HL-60/S4 (cell line): ENCODE results near the gene KIF26A.
"Not testable (repeated sequence)": the region's sequence is repeated elsewhere in the genome, so short reads cannot be mapped to it uniquely, and the experiment has no call there.

ENCODE experiments used
- in situ Hi-C: fragments of 300-500 bp; cut with MboI; formaldehyde crosslinking; loops from 2 replicates; pipeline ENCODE4 v1.14.3; 2022; ENCODE audit warnings: low sequenced_read_pairs

Gene KIF26A

DNA sequence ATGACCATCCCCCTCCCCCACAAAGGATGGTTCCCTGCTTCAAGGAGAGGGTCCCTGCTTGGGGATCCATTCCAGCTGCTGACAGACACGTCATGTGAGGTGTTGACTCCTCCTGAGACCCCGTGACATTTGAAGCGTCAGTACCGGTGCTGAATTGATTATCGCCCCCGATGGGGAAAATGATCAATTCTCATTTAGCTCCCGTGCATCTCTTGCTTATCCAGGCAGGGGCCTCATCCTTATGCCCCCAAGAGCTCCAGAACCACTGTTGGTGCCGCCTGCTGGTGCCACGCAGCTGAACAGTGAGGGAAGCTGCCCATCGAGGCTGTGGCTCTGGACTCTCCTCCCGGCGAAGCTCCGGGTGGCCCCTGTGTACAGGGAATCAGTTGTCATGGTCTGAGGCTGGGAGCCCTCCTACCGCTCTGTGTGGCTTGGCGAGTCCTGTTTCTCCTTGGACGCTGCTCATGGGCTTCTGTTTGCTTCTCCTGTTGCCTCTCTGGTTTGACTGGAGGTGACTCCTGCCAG is 4.6 kb downstream of the KIF26A start:
- in situ Hi-C loops = no loop called here

DNA sequence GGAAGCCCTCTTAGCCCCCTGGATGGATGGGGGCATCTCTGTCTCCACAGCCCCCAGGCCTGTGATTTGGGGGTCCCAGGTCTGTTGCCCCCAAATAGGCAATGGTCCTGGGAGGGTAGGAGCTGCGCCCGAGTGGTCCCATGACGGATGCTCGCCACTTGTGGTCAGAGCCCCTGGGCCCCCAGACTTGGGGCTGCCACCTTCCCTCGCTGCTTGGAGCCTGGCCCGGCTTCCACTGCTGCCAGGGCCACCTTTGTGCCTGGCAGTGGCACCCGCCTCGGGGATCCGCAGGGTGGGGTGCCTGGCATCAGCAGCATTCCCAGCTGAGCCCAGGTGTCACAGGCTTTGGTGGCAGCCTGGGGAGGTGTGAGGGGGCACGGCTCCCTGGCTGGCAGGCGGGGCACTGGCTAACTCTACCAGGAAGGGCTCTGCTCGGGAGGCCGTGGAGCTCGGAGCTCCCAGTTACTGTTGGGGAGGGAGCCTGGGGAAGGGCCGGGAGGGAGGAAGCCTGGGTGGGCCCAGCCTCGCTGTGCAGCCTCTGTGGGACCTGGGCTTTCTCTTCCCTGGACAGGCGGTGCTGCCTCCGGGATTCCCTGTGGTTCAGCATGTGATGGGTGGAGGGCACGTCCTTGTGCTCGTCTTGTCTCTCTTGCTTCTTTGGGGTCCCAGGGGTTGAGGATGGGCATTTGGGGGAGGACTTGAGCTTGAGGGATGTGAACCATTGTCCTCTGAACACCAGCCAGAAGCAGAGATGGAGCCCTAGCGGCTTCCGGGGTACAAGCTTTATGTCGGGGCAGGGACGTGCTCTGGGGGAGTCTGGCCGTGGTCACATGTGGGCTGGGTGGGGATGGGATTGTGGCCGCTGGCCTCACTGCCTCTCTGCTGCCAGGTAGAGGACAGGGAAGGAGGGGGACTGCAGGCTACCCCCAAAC is 5.4 kb downstream of the KIF26A start:
- in situ Hi-C loops = no loop called here

DNA sequence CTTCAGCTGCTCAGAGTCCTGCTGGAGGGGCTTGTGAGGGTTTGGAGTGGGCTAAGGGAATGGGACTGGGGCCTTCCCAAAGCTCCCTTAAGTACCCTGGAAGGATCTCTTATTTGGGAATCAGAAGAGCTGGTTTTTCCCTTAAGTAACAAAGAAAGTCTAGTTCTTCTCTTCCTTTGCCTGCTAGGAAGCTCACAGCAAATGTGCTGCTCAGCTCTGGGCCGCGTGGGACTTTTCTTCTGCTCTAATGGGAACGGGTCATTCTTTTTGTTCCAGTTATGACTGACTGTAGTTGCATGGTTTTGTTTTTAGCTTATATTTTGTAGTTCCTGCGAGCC is 6.0 kb downstream of the KIF26A start:
- in situ Hi-C loops = no loop called here

DNA sequence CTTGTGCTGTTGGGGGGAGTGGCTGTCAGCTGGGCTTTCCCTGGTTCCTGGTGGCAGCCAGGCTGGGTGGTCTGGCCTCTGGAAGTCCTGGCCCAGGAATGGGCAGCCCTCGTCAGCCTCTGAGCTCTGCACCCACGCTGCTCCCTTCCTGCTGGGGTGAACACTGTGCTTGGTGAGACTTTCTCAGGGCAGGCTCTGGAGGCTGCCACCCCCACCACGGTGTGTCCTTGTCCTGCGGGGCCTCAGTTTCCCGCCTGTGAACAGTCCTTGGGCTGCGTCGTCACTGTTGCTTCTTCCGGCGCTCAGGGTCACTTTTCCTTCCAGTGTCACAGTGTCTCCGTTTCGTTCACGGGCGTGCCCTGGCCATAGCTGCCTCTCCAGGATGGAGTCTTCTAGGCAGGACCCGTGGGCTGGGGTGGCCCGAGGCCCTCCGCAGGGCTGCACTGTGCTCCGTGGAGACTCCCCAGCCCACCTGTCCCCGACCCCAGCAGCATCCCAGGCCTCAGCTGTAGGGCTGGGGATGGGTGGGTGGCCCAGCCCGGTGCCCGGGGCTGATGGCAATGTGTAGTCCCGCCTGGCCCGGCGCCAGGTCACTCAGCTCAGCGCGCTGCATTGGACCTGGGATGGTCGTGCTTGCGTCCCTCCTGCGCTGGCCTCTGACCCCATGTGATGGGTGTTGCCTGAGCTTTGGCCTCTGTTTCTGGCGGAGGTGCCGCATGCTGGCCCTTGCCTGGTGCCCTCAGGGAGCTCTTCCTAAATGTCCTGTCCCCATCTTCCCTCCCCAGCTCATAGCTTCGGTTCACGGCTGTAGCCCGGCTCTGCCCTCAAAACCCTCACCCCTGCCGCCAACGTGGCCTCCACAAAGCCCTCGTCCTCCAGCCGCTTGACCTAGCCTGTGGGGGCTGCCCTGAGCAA is 6.8 kb downstream of the KIF26A start:
- in situ Hi-C loops = no loop called here

DNA sequence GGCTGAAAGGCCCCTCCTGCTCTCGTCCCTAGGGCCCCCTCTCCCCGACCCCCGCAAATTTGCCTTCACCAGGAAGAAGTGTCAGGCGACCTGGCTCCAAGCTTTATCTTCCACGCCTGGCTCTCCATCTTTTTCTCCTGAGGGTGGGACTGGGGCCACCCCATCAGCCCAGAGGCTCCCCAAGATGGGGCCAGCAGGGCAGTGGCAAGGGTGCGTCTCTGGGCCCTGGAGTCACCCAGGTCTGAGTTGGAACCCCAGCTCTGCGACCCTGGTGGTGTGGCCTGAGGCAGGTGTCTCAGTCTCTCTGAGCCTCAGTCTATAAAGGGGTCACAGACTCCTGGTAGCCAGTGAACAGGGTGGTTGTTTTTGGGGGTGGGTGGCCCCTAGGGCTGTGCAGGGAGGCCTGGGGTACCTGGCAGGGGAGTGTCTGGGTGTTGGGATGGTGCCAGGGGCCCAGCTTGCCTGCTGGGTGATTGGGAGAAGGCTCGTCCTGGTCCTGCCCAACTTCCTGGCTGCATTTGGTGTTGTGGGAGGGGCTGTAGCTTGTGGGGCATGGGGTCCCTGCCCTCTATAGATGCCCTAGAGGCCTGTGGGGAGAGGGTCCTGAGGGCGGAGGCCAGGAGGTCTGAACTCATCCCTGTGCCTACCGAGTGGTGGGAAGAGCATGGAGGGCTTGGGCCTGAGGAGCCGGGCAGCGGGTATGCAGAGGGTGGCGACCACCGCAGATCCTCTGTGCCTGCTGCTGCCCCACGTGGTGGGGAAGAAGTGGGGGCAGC is 7.6 kb downstream of the KIF26A start:
- in situ Hi-C loops = no loop called here

DNA sequence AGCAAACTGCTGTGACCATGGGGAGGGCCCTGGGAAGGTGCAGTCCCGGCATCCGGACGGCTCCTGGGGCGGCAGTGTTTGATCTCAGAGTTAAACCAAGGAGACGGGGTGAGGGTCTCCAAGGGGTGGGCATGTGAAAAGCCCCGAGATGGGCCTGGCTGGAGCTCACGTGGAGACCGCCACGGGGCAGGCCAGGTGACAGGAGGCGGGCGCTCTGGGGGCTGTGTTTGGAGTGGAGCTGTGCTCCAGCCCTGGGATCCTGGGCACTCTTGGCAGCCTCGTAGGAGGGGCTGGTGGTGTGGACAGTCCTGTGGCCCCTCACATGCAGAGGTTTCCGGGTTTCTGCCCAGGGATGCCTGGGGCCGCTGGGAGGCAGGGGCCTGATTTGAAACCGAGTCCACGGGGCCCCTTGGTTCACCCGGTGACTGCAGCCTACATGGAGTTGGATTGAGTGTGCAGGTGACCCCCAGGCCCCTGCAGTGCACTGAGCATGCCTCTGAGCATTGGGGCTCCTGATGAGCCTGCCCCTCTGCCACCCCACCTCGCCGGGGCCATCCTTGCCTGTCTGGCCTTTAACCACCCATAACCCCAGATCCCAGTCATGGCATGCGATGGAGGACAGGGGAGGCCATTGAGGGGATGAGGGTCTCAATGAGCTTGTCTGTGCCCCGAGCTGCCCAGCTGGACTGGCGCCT is 8.4 kb downstream of the KIF26A start:
- in situ Hi-C loops = no loop called here

DNA sequence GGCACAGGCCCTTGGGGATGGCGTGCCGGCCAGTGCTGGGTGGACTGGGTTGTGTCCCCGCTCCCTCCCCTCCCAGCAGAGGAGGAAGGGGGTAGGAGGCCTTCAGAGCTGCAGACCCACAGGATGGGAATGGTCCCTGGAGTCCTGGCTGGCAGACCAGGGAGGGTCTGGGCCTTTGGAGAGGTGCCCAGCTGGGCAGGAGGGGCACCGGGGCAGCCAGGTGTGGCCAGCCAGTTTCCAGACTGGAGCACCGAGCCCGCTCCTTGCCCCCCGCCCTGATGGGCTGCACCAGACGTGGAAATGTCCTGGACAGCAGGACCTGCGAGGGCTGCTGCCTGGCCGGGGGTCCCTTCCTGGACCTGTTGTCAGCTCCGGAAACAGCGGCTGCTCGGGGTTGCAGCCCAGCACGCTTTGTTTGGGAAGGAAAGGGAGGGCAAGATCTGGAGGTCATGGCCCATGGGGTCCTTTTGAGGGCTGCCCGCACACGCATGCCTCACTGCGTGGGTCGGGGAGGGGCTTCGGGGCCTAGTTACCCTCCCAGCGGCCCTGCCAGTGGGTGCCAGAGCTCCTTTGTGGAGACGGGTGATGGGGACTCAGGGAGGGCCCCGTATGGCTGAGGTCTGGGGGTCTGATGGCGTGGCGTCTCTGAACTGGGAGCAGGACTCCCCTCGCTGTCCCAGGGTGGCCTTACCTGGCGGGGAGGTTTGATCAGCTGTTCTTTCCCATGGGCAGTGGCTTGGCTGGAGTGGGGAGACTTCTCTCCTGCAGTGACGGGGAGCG is 9.1 kb downstream of the KIF26A start:
- in situ Hi-C loops = no loop called here

DNA sequence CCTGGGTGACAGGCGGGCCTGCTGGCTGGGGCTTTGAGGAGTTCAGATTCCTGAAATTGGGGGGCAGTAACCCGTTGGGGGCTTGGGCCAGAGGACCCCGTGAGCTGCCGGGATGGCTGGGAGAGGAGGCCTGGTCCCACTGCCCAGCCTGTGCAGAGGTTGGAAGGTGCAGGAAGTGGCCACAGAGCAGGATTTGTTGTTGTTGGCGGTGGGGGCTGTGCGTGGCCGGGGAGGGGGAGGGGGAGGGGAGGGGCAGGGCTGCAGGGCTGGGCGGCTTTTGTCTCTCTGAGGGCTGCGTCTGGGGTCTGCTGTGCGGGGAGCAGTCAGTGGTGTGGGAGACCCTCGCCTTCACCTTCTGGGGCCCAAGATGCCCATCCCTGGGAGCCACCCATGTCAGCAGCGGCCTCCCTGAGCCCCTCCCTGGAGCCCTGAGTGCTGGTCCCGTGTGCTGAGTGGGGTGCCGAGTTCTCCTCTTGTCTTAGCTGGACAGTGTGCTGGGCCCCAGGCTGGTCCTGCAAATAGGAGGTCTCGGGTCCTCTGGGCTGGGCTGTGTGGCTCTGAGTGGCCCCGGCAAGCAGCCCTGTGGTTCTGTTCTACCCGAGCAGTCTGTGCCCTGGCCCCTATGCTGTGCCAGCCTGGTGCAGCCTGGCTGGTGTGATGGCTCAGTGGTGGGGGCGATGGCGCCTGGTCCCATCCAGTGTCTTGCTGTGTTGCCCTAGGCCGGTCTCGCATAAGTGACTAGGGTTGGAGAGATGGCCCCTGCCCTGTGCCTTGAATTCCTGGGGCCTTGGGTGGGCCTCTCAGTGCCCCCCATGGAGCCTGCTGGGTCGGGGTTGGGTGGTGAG is 10.3 kb downstream of the KIF26A start:
- in situ Hi-C loops = no loop called here

DNA sequence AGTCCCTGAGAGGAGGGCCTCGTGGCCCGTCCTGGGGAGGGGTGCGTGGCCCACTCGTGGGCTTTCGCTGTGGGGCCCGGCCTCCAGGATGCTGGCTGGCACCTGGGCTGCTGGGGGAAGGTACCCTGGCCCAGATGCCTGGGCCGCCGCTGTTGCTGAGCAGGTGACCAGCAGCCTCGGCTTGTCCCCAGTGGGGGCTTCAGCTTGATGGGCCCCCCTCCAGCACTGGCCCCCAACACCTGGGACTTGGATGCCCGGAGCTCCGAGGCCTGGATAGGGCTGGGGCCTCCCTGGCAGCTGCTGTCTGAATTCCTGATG is 10.8 kb downstream of the KIF26A start:
- in situ Hi-C loops = no loop called here

DNA sequence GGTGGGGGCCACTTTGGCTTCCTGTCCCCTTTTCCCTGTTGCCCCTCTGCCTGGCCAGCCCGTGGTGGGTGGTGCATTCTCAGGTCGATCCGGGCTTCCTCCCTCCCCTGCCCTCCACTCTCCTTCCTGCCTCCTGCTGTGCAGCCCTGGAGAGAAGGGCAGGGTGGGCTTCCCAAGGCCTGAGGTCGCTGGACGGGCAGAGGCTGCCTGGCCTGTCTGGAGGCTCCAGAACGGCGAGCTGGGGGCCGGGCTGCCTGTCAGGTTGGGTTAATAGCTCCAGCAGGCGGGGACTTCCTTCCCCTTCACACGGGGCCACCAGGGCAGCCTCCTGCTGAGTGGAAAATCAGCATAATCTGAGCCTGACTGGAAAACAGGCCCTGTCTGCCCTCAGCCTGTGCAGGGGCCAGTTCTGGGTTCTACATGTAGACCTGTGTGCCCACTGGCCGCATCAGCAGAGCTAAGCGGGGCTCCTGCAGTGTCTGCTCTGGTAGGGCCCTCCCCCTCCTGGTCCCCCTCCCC is 11.3 kb downstream of the KIF26A start:
- in situ Hi-C loops = no loop called here

DNA sequence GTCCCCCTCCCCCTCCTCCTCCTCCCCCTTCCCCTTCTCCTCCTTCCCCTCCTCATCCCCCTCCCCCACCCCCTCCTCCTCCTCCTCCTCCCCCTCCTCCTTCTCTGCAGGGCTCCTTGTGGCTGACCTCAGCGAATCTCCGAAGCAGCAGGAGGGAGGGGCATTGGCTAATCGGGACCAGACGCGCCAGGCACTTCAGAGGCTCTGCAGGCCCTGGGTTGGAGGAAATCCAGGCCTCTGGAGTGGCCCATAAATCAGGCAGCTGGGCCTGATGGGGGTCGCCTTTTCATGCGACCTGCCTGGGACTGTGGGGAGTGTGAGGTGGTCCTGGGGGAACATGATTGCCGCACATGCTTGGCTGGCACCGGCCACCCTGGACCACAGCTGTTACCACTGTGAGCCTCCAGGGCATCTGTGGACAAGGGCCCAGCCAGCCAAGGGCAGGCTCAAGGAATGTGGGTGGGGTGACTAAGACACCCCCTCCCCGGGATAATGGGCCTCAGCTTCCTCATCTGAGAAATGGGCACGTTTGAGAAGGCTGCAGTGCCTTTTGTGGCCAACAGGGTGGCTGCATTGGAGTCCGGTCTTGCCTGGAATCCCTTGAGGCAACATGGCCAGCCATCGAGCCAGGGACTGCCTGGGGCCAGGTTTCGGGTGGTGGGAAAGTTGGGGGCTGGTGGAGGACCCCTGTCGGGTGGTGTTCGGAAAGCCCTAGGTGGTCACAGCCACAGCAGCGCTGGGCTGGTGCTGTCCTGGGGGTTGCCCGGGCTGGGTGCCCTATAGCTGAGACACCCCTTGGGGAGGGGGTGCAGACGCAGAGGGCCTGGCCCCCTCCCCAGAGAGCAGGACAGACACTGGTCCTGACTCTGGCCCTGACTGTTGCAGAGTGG is 12.0 kb downstream of the KIF26A start:
- in situ Hi-C loops = no loop called here

DNA sequence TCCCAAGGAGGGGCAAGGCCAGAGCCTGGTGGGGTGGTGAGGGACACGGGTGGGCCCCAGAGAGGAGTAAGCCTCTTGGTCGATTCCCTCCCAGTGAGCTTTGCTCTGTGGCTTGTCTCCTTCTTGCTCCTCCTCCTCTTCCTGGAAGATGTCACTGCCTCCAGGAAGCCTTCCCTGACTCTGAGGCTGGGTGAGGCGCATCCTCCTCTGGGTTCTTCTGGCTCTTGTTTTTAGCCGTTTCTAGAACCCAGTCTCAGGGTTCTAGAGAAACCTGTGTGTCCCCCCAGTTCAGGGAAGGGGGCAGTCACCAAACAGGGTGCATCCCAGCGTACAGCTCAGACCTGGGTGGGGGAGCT is 12.6 kb downstream of the KIF26A start:
- in situ Hi-C loops = no loop called here

DNA sequence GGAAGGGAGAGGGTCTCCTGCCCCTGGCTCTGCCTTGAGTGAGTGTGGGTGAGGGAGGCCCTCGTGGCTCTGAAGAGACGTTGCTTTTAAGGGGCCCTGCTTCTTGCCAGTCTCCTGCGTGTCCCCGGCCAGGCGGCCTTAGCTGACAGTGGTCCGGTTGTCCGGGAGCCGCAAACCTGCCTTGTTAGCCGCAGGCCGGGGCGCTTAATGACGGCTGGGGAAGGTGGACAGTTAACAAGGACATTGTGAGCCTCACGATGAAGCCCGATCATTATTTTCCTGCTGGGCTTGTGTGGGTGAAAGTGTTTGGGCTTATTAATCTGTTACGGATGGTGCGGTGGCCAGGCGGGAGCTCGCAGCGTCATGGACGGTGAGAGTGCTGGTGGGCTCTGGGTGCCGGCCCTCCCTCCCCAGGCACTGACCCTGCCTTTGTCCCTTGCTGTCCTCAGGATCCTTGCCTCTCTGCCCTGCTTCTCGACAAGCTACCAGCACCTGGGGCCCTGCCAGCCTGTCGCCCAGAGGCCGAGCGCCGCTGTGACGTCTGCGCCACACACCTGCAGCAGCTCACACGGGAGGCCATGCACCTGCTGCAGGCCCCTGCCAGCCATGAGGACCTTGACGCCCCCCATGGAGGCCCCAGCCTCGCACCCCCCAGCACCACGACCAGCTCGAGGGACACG is 13.3 kb downstream of the KIF26A start:
- in situ Hi-C loops = no loop called here

DNA sequence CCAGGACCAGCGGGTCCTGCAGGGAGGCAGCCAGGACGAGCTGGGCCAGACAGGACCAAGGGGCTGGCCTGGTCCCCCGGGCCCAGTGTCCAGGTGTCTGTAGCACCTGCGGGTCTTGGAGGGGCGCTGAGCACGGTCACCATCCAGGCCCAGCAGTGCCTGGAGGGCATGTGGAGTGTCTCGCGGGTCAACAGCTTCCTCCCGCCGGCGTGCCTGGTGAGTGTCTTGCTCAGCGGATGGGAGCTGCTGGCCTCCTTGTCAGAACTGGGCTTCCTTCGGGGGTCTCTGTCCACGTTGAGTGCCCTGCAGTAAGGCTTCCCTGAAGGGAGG is 13.8 kb downstream of the KIF26A start:
- in situ Hi-C loops = no loop called here

DNA sequence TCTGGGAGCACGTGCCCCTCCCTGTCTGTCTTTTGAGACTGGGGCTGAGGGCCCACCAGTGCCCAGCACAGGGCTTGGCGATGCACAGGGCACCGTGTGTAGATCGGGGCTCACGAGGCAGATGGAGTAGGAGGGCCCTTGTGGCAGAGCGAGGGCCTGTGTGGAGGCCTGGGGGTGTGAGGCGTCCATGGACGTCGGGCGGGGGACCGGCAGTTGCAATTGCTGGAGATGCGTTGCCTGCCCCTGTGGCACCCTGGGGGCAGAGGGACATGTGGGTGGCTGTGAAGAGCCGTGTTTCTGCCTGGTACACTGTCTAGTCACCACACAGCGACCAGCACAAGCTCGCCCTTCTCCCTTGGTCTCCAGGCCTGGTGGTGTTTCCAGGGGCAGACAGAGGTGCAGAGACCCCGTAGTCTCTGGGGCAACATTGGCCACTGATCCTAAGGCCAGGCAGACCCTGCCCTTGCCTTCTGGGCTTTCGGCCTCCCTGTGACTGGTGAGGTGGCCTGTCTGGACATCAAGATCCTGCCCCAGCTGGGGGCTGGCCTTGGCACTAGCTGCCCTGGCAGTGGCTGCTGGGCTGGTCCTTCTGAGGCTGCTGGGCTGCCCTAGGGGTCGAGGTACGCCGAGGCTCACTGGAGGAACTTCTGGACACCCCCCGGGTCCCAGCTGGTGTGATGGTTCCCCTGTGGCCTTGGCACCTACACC is 14.5 kb downstream of the KIF26A start:
- in situ Hi-C loops = no loop called here

DNA sequence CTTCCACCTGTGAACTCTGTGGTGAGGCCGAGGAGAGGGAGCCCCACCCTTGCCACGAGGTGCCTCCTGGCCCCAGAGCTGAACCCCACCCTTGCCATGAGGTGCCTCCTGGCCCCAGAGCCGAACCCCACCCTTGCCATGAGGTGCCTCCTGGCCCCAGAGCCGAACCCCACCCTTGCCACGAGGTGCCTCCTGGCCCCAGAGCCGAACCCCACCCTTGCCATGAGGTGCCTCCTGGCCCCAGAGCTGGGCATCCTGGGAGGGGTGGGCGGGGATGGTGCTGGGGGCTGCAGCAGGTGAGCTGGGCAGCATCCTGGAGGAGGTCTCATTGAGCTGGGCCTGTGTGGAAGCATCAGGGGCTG is 15.0 kb downstream of the KIF26A start:
- in situ Hi-C loops = not testable (repeated sequence)

DNA sequence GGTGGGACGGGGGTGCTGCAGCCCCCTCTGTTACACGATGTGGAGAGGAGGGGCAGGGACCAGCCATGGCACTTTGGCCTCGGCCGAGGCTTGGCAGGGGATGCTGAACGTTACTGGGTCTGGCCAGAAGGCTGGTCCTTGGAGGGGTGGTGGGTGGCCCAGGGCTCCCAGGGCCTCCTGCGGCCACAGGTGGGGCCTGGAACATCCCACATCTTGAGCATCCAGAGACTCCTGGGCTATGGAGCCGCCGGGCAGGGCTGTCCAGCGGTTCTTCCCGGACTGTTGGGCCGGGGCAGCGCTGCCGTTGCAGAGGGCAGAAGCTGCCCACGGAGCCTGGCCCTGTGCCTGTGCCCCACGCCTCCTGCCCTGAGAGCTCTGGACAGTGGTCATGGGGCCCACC is 15.9 kb downstream of the KIF26A start:
- in situ Hi-C loops = no loop called here
